Measurements from ENCODE around the gene TMED1.

- no peak for TF ChIP-seq RAD21 (IDR thresholded peaks at IDR 0.05 in 1 of 2, conservative IDR thresholded peaks at IDR 0.05 in 1 of 2; ENCODE audit: low read depth in 2 of 2, low read length in 2 of 2)
- TF ChIP-seq CTCF (IDR thresholded peaks at IDR 0.05; ENCODE audit: control extremely low read depth in 1 of 3, insufficient read depth in 1 of 3, low read depth in 1 of 3, low read length in 3 of 3) = no peak
- TF ChIP-seq, protein P1, sequence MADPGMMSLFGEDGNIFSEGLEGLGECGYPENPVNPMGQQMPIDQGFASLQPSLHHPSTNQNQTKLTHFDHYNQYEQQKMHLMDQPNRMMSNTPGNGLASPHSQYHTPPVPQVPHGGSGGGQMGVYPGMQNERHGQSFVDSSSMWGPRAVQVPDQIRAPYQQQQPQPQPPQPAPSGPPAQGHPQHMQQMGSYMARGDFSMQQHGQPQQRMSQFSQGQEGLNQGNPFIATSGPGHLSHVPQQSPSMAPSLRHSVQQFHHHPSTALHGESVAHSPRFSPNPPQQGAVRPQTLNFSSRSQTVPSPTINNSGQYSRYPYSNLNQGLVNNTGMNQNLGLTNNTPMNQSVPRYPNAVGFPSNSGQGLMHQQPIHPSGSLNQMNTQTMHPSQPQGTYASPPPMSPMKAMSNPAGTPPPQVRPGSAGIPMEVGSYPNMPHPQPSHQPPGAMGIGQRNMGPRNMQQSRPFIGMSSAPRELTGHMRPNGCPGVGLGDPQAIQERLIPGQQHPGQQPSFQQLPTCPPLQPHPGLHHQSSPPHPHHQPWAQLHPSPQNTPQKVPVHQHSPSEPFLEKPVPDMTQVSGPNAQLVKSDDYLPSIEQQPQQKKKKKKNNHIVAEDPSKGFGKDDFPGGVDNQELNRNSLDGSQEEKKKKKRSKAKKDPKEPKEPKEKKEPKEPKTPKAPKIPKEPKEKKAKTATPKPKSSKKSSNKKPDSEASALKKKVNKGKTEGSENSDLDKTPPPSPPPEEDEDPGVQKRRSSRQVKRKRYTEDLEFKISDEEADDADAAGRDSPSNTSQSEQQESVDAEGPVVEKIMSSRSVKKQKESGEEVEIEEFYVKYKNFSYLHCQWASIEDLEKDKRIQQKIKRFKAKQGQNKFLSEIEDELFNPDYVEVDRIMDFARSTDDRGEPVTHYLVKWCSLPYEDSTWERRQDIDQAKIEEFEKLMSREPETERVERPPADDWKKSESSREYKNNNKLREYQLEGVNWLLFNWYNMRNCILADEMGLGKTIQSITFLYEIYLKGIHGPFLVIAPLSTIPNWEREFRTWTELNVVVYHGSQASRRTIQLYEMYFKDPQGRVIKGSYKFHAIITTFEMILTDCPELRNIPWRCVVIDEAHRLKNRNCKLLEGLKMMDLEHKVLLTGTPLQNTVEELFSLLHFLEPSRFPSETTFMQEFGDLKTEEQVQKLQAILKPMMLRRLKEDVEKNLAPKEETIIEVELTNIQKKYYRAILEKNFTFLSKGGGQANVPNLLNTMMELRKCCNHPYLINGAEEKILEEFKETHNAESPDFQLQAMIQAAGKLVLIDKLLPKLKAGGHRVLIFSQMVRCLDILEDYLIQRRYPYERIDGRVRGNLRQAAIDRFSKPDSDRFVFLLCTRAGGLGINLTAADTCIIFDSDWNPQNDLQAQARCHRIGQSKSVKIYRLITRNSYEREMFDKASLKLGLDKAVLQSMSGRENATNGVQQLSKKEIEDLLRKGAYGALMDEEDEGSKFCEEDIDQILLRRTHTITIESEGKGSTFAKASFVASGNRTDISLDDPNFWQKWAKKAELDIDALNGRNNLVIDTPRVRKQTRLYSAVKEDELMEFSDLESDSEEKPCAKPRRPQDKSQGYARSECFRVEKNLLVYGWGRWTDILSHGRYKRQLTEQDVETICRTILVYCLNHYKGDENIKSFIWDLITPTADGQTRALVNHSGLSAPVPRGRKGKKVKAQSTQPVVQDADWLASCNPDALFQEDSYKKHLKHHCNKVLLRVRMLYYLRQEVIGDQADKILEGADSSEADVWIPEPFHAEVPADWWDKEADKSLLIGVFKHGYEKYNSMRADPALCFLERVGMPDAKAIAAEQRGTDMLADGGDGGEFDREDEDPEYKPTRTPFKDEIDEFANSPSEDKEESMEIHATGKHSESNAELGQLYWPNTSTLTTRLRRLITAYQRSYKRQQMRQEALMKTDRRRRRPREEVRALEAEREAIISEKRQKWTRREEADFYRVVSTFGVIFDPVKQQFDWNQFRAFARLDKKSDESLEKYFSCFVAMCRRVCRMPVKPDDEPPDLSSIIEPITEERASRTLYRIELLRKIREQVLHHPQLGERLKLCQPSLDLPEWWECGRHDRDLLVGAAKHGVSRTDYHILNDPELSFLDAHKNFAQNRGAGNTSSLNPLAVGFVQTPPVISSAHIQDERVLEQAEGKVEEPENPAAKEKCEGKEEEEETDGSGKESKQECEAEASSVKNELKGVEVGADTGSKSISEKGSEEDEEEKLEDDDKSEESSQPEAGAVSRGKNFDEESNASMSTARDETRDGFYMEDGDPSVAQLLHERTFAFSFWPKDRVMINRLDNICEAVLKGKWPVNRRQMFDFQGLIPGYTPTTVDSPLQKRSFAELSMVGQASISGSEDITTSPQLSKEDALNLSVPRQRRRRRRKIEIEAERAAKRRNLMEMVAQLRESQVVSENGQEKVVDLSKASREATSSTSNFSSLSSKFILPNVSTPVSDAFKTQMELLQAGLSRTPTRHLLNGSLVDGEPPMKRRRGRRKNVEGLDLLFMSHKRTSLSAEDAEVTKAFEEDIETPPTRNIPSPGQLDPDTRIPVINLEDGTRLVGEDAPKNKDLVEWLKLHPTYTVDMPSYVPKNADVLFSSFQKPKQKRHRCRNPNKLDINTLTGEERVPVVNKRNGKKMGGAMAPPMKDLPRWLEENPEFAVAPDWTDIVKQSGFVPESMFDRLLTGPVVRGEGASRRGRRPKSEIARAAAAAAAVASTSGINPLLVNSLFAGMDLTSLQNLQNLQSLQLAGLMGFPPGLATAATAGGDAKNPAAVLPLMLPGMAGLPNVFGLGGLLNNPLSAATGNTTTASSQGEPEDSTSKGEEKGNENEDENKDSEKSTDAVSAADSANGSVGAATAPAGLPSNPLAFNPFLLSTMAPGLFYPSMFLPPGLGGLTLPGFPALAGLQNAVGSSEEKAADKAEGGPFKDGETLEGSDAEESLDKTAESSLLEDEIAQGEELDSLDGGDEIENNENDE (IDR thresholded peaks at IDR 0.05; ENCODE audit: insufficient replicate concordance, low read length) = no peak
- no peak for TF ChIP-seq POLR2A (IDR thresholded peaks at IDR 0.05; ENCODE audit: control extremely low read depth in 1 of 2, low read depth in 2 of 2, low read length in 2 of 2)
- no peak for TF ChIP-seq POLR2AphosphoS5 (IDR thresholded peaks at IDR 0.05; ENCODE audit: low read depth, low read length)
- TF ChIP-seq YY1 (IDR thresholded peaks at IDR 0.05; ENCODE audit: low read depth, low read length) = no peak
- no peak for TF ChIP-seq EZH2 (IDR thresholded peaks at IDR 0.05; ENCODE audit: low read depth, low read length, severe bottlenecking)
- no peak for TF ChIP-seq MAX (IDR thresholded peaks at IDR 0.05)
- TF ChIP-seq EP300 (IDR thresholded peaks at IDR 0.05; ENCODE audit: borderline replicate concordance in 1 of 2, low read depth in 2 of 2, low read length in 2 of 2) = no peak
- no peak for TF ChIP-seq ZNF274 (IDR thresholded peaks at IDR 0.05; ENCODE audit: borderline replicate concordance, extremely low read depth, low read length)
- TF ChIP-seq CHD1 (IDR thresholded peaks at IDR 0.05; ENCODE audit: low read depth, low read length) = no peak
Observed at GRCh38 chr19:10868872-10869547, 33.0 kb upstream of the TMED1 start.
